Activated naive CD4-positive, alpha-beta T cell treated with anti-CD3 and anti-CD28 coated beads, Interleukin-2, amount 50 U/mL, for 72 hours (primary cell): ENCODE measurements around the gene MARS1. TPM values are rescaled to one million over a fixed set of nuclear protein-coding genes. Genes with fewer than 3 reads are reported as not detected.

Source experiments
- ATAC-seq, 2 donors: fragments of 150-1000 bp; cut with Tn5 transposase; 2 replicates each; pipeline ENCODE4 v1.10.0; 2021; ENCODE audit warnings: mild to moderate bottlenecking in 2 of 2, moderate library complexity in 2 of 2
- DNase-seq, 2 donors: peaks; one replicate each; pipeline ENCODE4 v3.0.0; 2021 to 2022; ENCODE audit warnings: low spot score in 2 of 2
- H3K27ac Mint-ChIP-seq, 2 donors: one replicate each; pipeline ENCODE4 v1.8.0; 2022; ENCODE audit warnings: mild to moderate bottlenecking in 2 of 2, mixed read lengths in 2 of 2
- H3K36me3 Mint-ChIP-seq, 2 donors: one replicate each; pipeline ENCODE4 v1.8.0; 2022; ENCODE audit warnings: mixed read lengths in 2 of 2
- H3K9me3 Mint-ChIP-seq, 2 donors: one replicate each; pipeline ENCODE4 v1.8.0; 2022; ENCODE audit warnings: mixed read lengths in 2 of 2
- total RNA-seq, 2 donors: library from RNA; stranded (reverse); gene quantifications; one replicate each; pipeline ENCODE4 v1.2.3, GENCODE V29; 2022

MARS1 gene
- total RNA-seq, 2 donors from 2014 or later: 267 to 292 TPM

- ATAC-seq (no peak), DNase-seq (no peak)
- Mint-ChIP-seq H3K36me3 (peaks cover 6% of the 10 kb centered on the region in 2 donors), H3K27ac (peak overlapping the region in 1 of 2 donors; percentile 50), H3K9me3 (no peaks in the 10 kb centered on the region)
Observed at GRCh38 chr12:57536597-57536942, 48.7 kb downstream of the MARS1 start.

GRCh38 chr12:57539134-57539768, 51.4 kb downstream of the MARS1 start:
- no peak for DNase-seq
- Mint-ChIP-seq H3K9me3 (no peaks in the 10 kb centered on the region), H3K36me3 (peaks cover 0 to 6% of the 10 kb centered on the region in 2 donors), H3K27ac (no peak overlapping the region)
- ATAC-seq: peak in 1 of 2 donors; percentile 24

GRCh38 chr12:57541001-57541400, 53.1 kb downstream of the MARS1 start:
- H3K9me3 Mint-ChIP-seq: no peaks in the 10 kb centered on the region
- no peak for DNase-seq
- H3K36me3 Mint-ChIP-seq: peaks cover 3 to 4% of the 10 kb centered on the region in 2 donors
- no peak overlapping the region for H3K27ac Mint-ChIP-seq
- ATAC-seq: no peak

GRCh38 chr12:57541717-57542116, 53.8 kb downstream of the MARS1 start:
- ATAC-seq (no peak), DNase-seq (no peak)
- Mint-ChIP-seq H3K36me3 (peaks cover 10 to 11% of the 10 kb centered on the region in 2 donors), H3K9me3 (no peaks in the 10 kb centered on the region), H3K27ac (no peak overlapping the region)

GRCh38 chr12:57543581-57543980, 55.7 kb downstream of the MARS1 start:
- Mint-ChIP-seq H3K27ac (no peak overlapping the region), H3K9me3 (no peaks in the 10 kb centered on the region), H3K36me3 (peaks cover 11 to 17% of the 10 kb centered on the region in 2 donors)
- ATAC-seq (no peak), DNase-seq (no peak)

- peak overlapping the region; percentile 98 to 99 for H3K27ac Mint-ChIP-seq
- H3K9me3 Mint-ChIP-seq: no peaks in the 10 kb centered on the region
- ATAC-seq (peak in 1 of 2 donors; percentile 15), DNase-seq (no peak)
- peaks cover 11 to 17% of the 10 kb centered on the region in 2 donors for H3K36me3 Mint-ChIP-seq
Observed at GRCh38 chr12:57545809-57546437, 58.1 kb downstream of the MARS1 start.

GRCh38 chr12:57546438-57547287, 58.8 kb downstream of the MARS1 start, which contains the start of gene DCTN2:
Gene DCTN2 (minus strand): TSS chr12:57547192. CDS start chr12:57547063, 129 bp downstream.
- Mint-ChIP-seq H3K9me3 (no peaks in the 10 kb centered on the region), H3K36me3 (peaks cover 11 to 17% of the 10 kb centered on the region in 2 donors), H3K27ac (peak within 1 kb of the TSS; percentile 98 to 99)
- peak; percentile 93 to 94 for DNase-seq
- peak; percentile 98 to 99 for ATAC-seq

GRCh38 chr12:57547288-57548012, 59.6 kb downstream of the MARS1 start:
- Mint-ChIP-seq H3K9me3 (no peaks in the 10 kb centered on the region), H3K36me3 (peaks cover 11 to 17% of the 10 kb centered on the region in 2 donors), H3K27ac (peak overlapping the region; percentile 98 to 99)
- no peak for ATAC-seq
- no peak for DNase-seq

- H3K27ac Mint-ChIP-seq: no peak overlapping the region
- H3K36me3 Mint-ChIP-seq: peaks cover 11 to 17% of the 10 kb centered on the region in 2 donors
- H3K9me3 Mint-ChIP-seq: no peaks in the 10 kb centered on the region
- ATAC-seq (no peak), DNase-seq (no peak)
Observed at GRCh38 chr12:57548013-57548315, 60.1 kb downstream of the MARS1 start.

- DNase-seq: no peak
- Mint-ChIP-seq H3K9me3 (no peaks in the 10 kb centered on the region), H3K27ac (no peak overlapping the region), H3K36me3 (peaks cover 11 to 17% of the 10 kb centered on the region in 2 donors)
- ATAC-seq: no peak
Observed at GRCh38 chr12:57548488-57548887, 60.6 kb downstream of the MARS1 start.

- Mint-ChIP-seq H3K9me3 (no peaks in the 10 kb centered on the region), H3K27ac (no peak overlapping the region)
Observed at GRCh38 chr12:57549203-57549908, 61.5 kb downstream of the MARS1 start.

GRCh38 chr12:57549909-57550640, 62.2 kb downstream of the MARS1 start, which contains the start of gene KIF5A:
Gene KIF5A (plus strand): TSS chr12:57550044. CDS start chr12:57550272, 228 bp downstream.
- H3K36me3 Mint-ChIP-seq: peaks cover 11 to 17% of the 10 kb centered on the region in 2 donors
- DNase-seq (peak in 1 of 2 donors; percentile 78), ATAC-seq (peak; percentile 39 to 67)
- no peaks in the 10 kb centered on the region for H3K9me3 Mint-ChIP-seq
- no peak within 1 kb of the TSS for H3K27ac Mint-ChIP-seq

More at GRCh38 chr12:57549203-57549908, 61.5 kb downstream of the MARS1 start:
- DNase-seq: no peak
- no peak for ATAC-seq
- H3K36me3 Mint-ChIP-seq: peaks cover 11 to 17% of the 10 kb centered on the region in 2 donors

- Mint-ChIP-seq H3K27ac (no peak overlapping the region), H3K36me3 (peaks cover 9 to 15% of the 10 kb centered on the region in 2 donors), H3K9me3 (no peaks in the 10 kb centered on the region)
- no peak for ATAC-seq
- no peak for DNase-seq
Observed at GRCh38 chr12:57550641-57551549, 63.0 kb downstream of the MARS1 start.

- Mint-ChIP-seq H3K36me3 (peaks cover under 1 to 6% of the 10 kb centered on the region in 2 donors), H3K9me3 (no peaks in the 10 kb centered on the region), H3K27ac (no peak overlapping the region)
- ATAC-seq (no peak), DNase-seq (no peak)
Observed at GRCh38 chr12:57551637-57552305, 63.9 kb downstream of the MARS1 start.
